Suprapubic skin (tissue), 3 donors: ENCODE data around the gene ASTN2.

ENCODE experiments used
- POLR2A ChIP-seq, 2 donors: fragments of 450-650 bp; IDR thresholded peaks; one replicate each; pipeline ENCODE4 v1.6.1; 2017; ENCODE audit warnings: antibody characterized with exemption in 2 of 2, mild to moderate bottlenecking in 2 of 2, moderate library complexity in 2 of 2
- TF ChIP-seq, protein P1 (sequence below), 2 donors: fragments of 200-600 bp in 1 of 2; fragments of 450-650 bp in 1 of 2; sonication (generic) in 1 of 2; IDR thresholded peaks; one replicate each; pipeline ENCODE4 v1.5.1; 2016 to 2019; ENCODE audit warnings: antibody characterized with exemption in 2 of 2, mild to moderate bottlenecking in 1 of 2, moderate library complexity in 1 of 2

DNA sequence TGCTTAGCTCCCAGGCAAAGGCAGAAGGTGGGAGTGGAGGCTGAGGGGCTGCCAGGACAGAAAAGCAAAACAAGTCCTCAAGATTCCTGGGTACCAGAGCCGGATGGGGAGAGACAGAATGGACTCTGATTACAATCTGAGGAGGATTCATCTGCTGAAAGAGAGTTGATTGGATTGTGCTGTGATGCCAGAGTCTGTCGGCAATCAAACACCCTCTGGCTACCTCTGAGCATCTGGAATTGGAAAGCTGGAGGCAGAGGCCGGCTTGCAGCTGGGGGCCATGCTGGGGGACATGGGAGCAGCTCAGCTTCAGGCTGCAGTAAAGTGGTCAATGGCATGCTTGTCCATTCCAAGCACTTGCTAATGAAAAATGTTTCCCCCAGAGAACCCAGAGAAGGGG lies 59.3 kb downstream of the ASTN2 start:
- TF ChIP-seq, protein P1, sequence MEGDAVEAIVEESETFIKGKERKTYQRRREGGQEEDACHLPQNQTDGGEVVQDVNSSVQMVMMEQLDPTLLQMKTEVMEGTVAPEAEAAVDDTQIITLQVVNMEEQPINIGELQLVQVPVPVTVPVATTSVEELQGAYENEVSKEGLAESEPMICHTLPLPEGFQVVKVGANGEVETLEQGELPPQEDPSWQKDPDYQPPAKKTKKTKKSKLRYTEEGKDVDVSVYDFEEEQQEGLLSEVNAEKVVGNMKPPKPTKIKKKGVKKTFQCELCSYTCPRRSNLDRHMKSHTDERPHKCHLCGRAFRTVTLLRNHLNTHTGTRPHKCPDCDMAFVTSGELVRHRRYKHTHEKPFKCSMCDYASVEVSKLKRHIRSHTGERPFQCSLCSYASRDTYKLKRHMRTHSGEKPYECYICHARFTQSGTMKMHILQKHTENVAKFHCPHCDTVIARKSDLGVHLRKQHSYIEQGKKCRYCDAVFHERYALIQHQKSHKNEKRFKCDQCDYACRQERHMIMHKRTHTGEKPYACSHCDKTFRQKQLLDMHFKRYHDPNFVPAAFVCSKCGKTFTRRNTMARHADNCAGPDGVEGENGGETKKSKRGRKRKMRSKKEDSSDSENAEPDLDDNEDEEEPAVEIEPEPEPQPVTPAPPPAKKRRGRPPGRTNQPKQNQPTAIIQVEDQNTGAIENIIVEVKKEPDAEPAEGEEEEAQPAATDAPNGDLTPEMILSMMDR (IDR thresholded peaks at IDR 0.05) = no peak
- no peak for TF ChIP-seq POLR2A (IDR thresholded peaks at IDR 0.05)
